Kidney epithelial cell (primary cell): ENCODE measurements around the gene DENND6A. TPM values are rescaled to one million over a fixed set of nuclear protein-coding genes. Genes with fewer than 3 reads are reported as not detected.

ENCODE experiments used
- DNase-seq: peaks from one replicate; pipeline ENCODE4 v3.0.0-alpha.2; 2010; ENCODE audit warnings: low read depth
- H3K27me3 ChIP-seq: 2 replicates; pipeline ENCODE4 v1.6.0; 2011; ENCODE audit warnings: low read length; ENCODE audit not compliant: control insufficient read depth, insufficient read depth
- H3K36me3 ChIP-seq: 2 replicates; pipeline ENCODE4 v1.5.1; 2011; ENCODE audit warnings: low read length; ENCODE audit not compliant: control insufficient read depth, insufficient read depth
- H3K4me3 ChIP-seq: 2 replicates; pipeline ENCODE4 v1.5.1; 2011; ENCODE audit warnings: low read depth, mild to moderate bottlenecking, control low read depth, low read length
- CTCF ChIP-seq: IDR thresholded peaks from 2 replicates; pipeline ENCODE4 v1.5.1; 2011; ENCODE audit warnings: mild to moderate bottlenecking, moderate library complexity, low read length, control low read depth, inconsistent platforms; ENCODE audit not compliant: insufficient read depth, poor library complexity, severe bottlenecking
- total RNA-seq: library from RNA; depleted of rRNA; stranded (reverse); fragments of >200 nt; gene quantifications from 2 replicates; pipeline ENCODE4 v1.2.3, GENCODE V29; 2015

DENND6A gene
- total RNA-seq, 1 donor from 2014 or later, result 17.3 TPM

- Histone ChIP-seq H3K27me3 (no peaks in the 10 kb centered on the region), H3K36me3 (no peaks in the 10 kb centered on the region), H3K4me3 (no peak overlapping the region)
- DNase-seq, result no peak
- TF ChIP-seq CTCF, result no peak
These were observed 110.3 kb downstream of the DENND6A start for GRCh38 chr3:57582474-57583168.

GRCh38 chr3:57577801-57578200, 115.1 kb downstream of the DENND6A start:
- Histone ChIP-seq H3K4me3 (no peak overlapping the region), H3K36me3 (no peaks in the 10 kb centered on the region), H3K27me3 (no peaks in the 10 kb centered on the region)
- no peak for DNase-seq
- no peak for TF ChIP-seq CTCF

- H3K27me3 ChIP-seq, result no peaks in the 10 kb centered on the region
- H3K4me3 ChIP-seq, result no peak overlapping the region
- no peak for TF ChIP-seq CTCF
- H3K36me3 ChIP-seq, result no peaks in the 10 kb centered on the region
- DNase-seq, result no peak
These were observed 116.8 kb downstream of the DENND6A start for GRCh38 chr3:57575966-57576626.

Other genes with a start within 250 kb of the DENND6A start
- gene DNAH12, start 148.7 kb downstream of the DENND6A start, total RNA-seq, result 0.41 TPM in 1 of 2 replicates, not detected in the other
- 22.8 and 25.4 TPM in 2 replicates for gene PDE12, start 136.8 kb downstream of the DENND6A start, total RNA-seq
- 208 TPM in 2 replicates for gene ARF4, start 95.7 kb downstream of the DENND6A start, total RNA-seq
- gene SLMAP, start 63.2 kb upstream of the DENND6A start, total RNA-seq, result 48.6 and 51.7 TPM in 2 replicates